ENCODE measurements around the gene WDR4.
"Not testable (repeated sequence)": the region's sequence is repeated elsewhere in the genome, so short reads cannot be mapped to it uniquely, and the experiment has no call there.

Gene WDR4

GRCh38 chr21:42815217-42815616 lies 64.1 kb downstream of the WDR4 start:
- Histone ChIP-seq H3K9me3 (ENCODE audit: control insufficient read depth, insufficient read depth, low read length) (peaks cover 10% of the 10 kb centered on the region; the same call in 1 of the 2 replicates), H4K20me1 (ENCODE audit: control insufficient read depth, insufficient read depth, low read depth, low read length) (no peaks in the 10 kb centered on the region), H3K4me3 (ENCODE audit: low read length) (no peak overlapping the region), H3K27me3 (ENCODE audit: control insufficient read depth, low read length) (peaks cover 7% of the 10 kb centered on the region), H3K79me2 (ENCODE audit: control insufficient read depth, low read length) (no peaks in the 10 kb centered on the region), H3K36me3 (ENCODE audit: control insufficient read depth, low read length) (no peaks in the 10 kb centered on the region), H3K27ac (ENCODE audit: low read depth, low read length) (no peak overlapping the region), H3K4me2 (ENCODE audit: low read length) (no peak overlapping the region), H3K9me2 (replicated peaks; ENCODE audit: control insufficient read depth, low read length) (no peaks in the 10 kb centered on the region), H3F3A (ENCODE audit: control insufficient read depth, insufficient read depth) (no peaks in the 10 kb centered on the region), H3K4me1 (ENCODE audit: control insufficient read depth, low read length) (no peaks in the 10 kb centered on the region)
- TF ChIP-seq EZH2phosphoT487 (IDR thresholded peaks at IDR 0.05; ENCODE audit: borderline replicate concordance, low read length), result no peak
- no peak for TF ChIP-seq CTCF (IDR thresholded peaks at IDR 0.05; ENCODE audit: low read depth, low read length, poor library complexity, severe bottlenecking)

DNA sequence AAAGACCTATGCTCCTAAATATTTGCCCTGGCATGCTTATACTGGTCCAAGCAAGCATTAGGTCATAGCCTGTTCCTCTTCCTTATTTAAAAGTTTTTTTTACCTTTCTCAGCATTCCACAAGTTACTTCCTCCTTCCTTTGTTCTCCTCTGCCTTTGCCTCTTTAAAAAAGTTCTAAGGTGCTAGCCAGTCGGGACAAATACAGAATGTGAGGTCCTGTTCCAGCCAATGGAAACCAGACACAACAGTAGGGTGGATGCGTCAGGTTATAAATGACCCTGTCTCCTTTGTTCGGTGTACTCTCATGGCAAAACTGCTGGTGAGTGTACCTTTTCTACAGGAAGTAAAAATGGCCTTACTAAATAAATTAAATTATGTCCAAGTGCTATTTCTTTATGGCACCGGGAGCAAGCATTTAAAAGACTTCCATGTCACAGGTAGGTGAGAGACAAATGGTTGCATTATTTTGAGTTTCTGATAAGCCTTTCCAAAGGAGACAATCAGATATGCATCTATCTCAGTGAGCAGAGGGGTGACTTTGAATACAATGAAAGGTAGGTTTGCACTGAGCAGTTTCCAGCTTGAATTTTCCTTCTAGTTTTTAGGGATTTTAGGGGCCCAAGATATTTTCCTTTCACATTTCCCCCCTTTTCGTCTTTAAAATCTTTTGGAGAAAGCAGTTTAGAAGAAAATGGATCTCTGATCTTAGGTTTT lies 66.7 kb downstream of the WDR4 start:
- H3K9me2 ChIP-seq (replicated peaks; ENCODE audit: control insufficient read depth, low read length); H4K20me1 ChIP-seq (ENCODE audit: control insufficient read depth, insufficient read depth, low read depth, low read length); H3K36me3 ChIP-seq (ENCODE audit: control insufficient read depth, low read length); H3F3A ChIP-seq (ENCODE audit: control insufficient read depth, insufficient read depth); H3K79me2 ChIP-seq (ENCODE audit: control insufficient read depth, low read length); H3K4me3 ChIP-seq (ENCODE audit: low read length); H3K4me2 ChIP-seq (ENCODE audit: low read length); H3K4me1 ChIP-seq (ENCODE audit: control insufficient read depth, low read length); H3K27ac ChIP-seq (ENCODE audit: low read depth, low read length): not testable (repeated sequence)
- Histone ChIP-seq H3K9me3 (ENCODE audit: control insufficient read depth, insufficient read depth, low read length) (peaks cover 10% of the 10 kb centered on the region; the same call in 1 of the 2 replicates), H3K27me3 (ENCODE audit: control insufficient read depth, low read length) (peaks cover 20% of the 10 kb centered on the region)

- Histone ChIP-seq H3K9me3 (ENCODE audit: control insufficient read depth, insufficient read depth, low read length) (peaks cover 10% of the 10 kb centered on the region; the same call in 1 of the 2 replicates), H3K9me2 (replicated peaks; ENCODE audit: control insufficient read depth, low read length) (no peaks in the 10 kb centered on the region), H3K36me3 (ENCODE audit: control insufficient read depth, low read length) (no peaks in the 10 kb centered on the region), H3K27ac (ENCODE audit: low read depth, low read length) (no peak overlapping the region), H3K4me2 (ENCODE audit: low read length) (no peak overlapping the region), H3F3A (ENCODE audit: control insufficient read depth, insufficient read depth) (no peaks in the 10 kb centered on the region), H3K79me2 (ENCODE audit: control insufficient read depth, low read length) (no peaks in the 10 kb centered on the region), H3K4me1 (ENCODE audit: control insufficient read depth, low read length) (no peaks in the 10 kb centered on the region), H4K20me1 (ENCODE audit: control insufficient read depth, insufficient read depth, low read depth, low read length) (no peaks in the 10 kb centered on the region), H3K4me3 (ENCODE audit: low read length) (no peak overlapping the region), H3K27me3 (ENCODE audit: control insufficient read depth, low read length) (peaks cover 16% of the 10 kb centered on the region)
- TF ChIP-seq CTCF (IDR thresholded peaks at IDR 0.05; ENCODE audit: low read depth, low read length, poor library complexity, severe bottlenecking) (no peak), EZH2phosphoT487 (IDR thresholded peaks at IDR 0.05; ENCODE audit: borderline replicate concordance, low read length) (no peak)
Measured at GRCh38 chr21:42811960-42812359, 67.4 kb downstream of the WDR4 start.

- Histone ChIP-seq H3K79me2 (ENCODE audit: control insufficient read depth, low read length) (no peaks in the 10 kb centered on the region), H3K9me3 (ENCODE audit: control insufficient read depth, insufficient read depth, low read length) (peaks cover under 1% of the 10 kb centered on the region; the same call in 1 of the 2 replicates), H4K20me1 (ENCODE audit: control insufficient read depth, insufficient read depth, low read depth, low read length) (no peaks in the 10 kb centered on the region), H3K4me1 (ENCODE audit: control insufficient read depth, low read length) (no peaks in the 10 kb centered on the region), H3F3A (ENCODE audit: control insufficient read depth, insufficient read depth) (no peaks in the 10 kb centered on the region), H3K36me3 (ENCODE audit: control insufficient read depth, low read length) (no peaks in the 10 kb centered on the region), H3K9me2 (replicated peaks; ENCODE audit: control insufficient read depth, low read length) (no peaks in the 10 kb centered on the region), H3K27me3 (ENCODE audit: control insufficient read depth, low read length) (peaks cover 20% of the 10 kb centered on the region), H3K4me2 (ENCODE audit: low read length) (no peak overlapping the region), H3K27ac (ENCODE audit: low read depth, low read length) (no peak overlapping the region), H3K4me3 (ENCODE audit: low read length) (no peak overlapping the region)
- no peak for TF ChIP-seq CTCF (IDR thresholded peaks at IDR 0.05; ENCODE audit: low read depth, low read length, poor library complexity, severe bottlenecking)
- TF ChIP-seq EZH2phosphoT487 (IDR thresholded peaks at IDR 0.05; ENCODE audit: borderline replicate concordance, low read length), result no peak
Measured at GRCh38 chr21:42809577-42810475, 69.5 kb downstream of the WDR4 start.
